Dermis blood vessel endothelial cell (primary cell): ENCODE data around the gene EFNA3. TPM values are rescaled to one million over a fixed set of nuclear protein-coding genes. Genes with fewer than 3 reads are reported as not detected.

ENCODE experiments used
- DNase-seq: peaks from one replicate; pipeline ENCODE4 v3.0.0; 2010
- total RNA-seq: library from RNA; depleted of rRNA; stranded (reverse); fragments of >200 nt; gene quantifications from 2 replicates; pipeline ENCODE4 v1.2.3, GENCODE V29; 2014

EFNA3 gene
- total RNA-seq, 1 donor from 2014 or later, result 2.2 TPM

DNA sequence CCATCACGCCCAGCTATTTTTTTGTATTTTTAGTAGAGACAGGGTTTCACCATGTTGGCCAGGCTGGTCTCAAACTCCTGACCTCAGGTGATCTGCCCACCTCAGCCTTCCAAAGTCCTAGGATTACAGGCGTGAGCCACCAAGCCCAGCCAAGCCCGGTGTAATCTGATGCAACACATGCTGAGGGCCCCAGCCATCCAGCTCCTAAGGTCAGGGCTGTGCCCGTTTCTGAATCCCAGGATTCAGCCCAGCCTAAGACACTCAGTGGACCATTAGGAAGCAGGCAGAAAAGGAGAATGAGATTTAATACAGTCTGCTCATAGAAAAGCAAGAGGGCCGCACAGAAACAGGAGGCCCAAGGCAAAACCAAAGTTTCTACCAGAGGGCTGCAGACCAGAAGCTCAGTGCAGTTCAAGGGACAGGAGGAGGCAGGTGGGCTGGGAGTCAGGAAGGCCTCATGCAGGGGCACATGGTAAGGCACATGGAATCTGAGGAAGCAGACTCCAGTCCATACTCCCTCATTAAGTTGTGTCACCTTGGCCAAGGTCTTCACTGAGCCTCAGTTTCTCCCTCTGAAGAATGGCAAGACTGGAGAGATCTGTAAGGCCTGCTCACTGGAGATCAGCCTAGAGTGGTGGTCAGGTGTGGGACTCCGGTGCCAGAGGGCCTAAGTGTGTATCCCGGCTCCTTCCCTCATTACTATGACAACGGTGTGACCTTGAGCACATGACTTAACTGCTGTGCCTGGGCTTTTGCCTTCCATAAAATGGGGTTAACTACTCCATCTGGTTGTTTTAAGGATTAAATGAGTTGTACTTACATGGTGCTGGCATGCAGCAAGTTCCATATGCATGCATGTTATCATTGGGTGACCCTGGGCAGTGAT, 29.9 kb upstream of the EFNA3 start:
- no peak for DNase-seq

DNA sequence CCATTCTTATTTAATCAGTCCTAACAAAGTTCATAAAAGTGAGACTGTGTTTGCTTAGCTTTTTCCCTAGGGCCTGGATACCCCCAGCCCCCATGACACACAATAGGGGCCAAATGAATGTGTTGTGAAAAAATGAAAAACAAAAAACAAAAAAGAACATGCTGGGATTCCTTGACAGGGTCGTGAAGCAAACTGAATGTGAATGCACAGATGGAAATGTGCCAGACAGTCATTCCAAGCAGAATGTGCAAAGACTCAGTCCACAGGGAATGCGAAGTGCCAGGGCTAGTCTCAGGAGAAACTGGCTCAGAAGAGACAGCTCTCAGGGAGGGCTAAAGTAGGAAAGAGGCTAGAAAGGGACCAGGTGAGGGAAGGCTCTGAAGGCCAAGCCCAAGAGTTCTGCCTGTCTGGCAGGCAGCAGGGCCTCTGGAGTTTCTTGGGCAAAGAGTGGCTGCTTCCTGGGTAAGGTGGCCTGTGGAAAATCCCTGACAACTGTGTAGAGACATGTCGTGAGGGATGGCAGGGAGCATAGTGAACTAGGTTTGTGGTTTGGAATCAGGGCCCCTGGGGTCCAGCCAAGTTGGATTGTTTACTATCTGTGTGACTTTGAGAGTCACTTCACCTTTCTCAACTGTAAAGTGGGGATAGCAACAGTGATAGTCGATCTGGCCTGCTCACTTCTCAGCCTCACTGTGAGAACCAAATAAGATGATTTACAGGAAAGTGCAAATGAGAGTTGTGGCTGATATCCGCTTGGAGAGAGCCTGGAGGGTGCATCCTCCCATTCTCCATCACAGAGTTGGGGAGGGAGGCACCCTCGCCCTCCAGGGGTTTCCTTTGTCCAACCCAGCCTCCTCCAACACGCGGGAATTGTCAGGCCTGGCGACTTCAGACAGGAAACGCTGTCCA, 28.7 kb upstream of the EFNA3 start:
- DNase-seq, result peak; percentile 20

DNA sequence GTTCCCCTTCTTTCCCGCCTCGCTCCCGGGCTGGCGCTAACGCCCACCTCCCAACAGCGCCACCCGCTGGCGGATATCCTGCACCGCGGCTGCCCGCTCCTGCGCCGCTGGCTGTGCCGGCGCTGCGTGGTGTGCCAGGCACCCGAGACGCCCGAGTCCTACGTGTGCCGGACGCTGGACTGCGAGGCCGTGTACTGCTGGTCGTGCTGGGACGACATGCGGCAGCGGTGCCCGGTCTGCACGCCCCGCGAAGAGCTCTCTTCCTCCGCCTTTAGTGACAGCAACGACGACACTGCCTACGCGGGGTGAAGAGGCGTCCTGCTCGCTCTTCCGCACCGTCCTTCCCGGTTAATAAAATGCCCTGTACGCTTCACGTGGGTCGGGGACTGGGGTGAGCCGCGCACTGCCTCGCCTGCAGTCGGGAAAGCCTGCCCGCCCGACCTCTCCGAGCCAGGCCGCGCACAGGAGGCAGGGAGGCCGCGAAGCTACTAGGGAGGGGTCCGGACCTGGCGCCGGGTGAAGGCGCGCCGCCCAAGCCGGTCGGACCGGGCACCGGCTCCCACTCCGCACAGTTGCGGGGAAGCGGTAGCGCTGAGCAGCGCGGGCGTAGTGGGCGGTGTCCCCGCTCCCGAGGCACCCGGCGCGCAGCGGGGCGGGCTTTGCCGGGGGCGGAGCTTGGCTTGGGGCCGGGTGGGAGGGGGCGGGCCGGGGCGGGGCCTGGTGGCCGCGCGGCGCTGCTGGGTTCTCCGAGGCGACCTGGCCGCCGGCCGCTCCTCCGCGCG, 27.9 kb upstream of the EFNA3 start, which contains the start of gene ADAM15:
ADAM15 (plus strand) TSS at position 757 of the 782 bp plus-strand sequence. CDS start 71 bp downstream, outside the sequence.
- peak; percentile 85 for DNase-seq

DNA sequence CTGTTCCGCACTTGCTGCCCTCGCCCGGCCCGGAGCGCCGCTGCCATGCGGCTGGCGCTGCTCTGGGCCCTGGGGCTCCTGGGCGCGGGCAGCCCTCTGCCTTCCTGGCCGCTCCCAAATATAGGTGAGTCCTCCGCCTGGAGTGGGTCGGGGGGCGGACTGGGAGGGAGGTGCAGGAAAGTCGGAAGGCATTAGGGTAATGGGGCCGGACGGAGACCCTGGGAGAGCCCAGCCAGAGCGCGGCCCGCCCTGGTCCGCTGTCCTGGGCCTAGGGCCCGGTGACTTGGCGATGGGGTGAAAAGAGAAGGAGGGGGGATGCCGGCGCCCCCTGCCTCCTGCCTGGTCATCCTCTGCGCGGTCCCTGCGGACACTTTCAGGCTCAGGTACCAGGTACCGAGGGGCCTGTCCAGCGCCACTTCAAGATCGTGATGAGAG, 27.3 kb upstream of the EFNA3 start:
- DNase-seq, result no peak

DNA sequence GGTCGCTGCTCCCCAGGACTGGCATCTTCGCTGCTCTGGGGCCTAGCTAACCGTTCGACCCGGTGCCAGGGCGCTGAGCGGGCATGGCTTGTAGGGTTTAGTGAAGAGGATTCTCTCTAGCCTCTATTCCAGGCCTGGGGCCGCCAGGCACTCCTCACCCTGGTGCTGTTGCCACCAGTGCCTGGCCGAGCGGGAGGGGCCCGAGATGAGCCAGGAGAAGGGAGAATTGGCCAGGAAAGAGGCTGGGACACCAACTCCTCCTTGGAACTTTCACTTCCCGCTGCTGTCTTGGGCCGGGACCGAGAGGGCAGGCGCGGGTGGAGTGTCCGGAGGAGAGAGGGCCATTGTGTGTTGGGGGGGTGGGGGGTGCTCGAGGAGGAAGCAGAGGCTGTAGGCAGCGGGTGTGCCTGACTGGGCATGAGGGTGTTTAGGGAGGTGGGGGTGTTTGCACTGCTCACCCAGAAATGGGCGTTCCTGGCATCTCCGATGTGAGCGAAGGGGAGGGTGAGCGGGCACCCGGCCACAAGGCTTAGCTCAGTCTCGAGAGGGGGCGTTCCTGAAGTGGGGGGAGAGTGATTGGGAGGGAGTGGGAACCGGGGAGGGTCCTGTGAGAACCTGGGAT, 26.7 kb upstream of the EFNA3 start:
- DNase-seq, result peak; percentile 76

DNA sequence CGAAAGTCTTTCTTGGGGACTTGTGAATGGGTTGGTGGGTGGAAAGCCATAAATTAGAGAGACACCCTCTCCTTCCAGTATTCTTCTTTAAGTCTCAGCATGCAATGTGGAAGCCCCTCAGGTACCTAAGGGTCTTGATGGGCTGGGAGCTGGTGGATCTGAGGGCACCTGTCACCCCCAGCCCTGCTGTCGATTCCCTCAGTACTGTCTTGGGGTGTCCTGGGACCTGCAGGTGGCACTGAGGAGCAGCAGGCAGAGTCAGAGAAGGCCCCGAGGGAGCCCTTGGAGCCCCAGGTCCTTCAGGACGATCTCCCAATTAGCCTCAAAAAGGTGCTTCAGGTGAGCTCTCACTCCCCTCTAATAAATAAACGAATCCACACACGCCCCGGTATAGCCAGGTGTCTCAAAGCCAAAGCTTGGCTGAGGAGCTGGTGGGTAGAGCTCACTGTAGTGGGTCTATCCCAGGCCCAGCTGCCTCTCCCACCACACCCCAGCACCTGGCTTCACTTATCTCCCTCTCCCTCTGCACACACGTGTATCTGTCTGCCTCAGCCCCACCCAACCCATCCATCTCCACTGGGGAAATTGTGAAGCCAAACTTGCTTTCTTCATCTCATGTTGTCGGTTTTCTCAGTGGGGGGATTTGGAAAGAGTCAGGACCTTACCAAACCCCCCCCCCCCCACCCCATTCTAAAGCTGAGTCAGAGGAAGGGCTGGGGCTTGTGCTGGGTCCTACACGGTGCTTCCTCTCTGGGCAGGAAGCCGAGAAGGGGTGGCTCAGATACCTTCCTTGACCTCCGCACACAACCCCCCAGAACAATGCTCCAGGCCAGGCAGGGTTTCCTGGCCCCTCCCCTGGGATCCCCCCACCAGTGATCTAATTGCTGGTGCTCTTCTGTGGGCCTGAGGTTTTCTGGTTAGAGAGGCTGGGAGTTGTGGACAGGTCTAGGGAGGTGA, 25.9 kb upstream of the EFNA3 start:
- DNase-seq, result peak; percentile 88

DNA sequence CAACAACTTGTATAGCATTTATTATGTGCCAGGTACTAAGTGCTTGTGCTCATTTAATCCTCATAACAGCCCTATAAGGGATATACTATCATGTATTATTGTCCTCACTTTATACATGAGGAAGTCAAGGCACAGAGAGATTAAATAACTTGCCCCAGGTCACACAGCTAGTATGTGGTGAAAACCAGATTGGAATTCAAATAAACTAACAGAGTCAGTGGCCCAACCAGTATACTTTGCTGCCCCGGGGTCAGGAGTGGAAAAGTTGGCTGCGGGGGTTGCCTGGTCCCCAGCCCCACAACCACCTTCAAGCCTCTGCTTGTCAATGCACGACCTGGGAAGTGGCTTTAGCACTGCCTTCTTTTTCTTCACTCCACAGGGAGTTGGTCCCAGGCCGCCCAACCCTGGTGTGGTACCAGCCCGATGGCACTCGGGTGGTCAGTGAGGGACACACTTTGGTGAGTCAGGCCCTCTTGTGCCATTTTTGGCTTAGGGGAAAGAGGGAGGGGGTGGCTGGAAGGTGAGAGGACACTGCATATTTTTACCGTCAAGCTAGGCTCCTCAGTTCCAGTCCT, 25.0 kb upstream of the EFNA3 start:
- DNase-seq, result no peak

DNA sequence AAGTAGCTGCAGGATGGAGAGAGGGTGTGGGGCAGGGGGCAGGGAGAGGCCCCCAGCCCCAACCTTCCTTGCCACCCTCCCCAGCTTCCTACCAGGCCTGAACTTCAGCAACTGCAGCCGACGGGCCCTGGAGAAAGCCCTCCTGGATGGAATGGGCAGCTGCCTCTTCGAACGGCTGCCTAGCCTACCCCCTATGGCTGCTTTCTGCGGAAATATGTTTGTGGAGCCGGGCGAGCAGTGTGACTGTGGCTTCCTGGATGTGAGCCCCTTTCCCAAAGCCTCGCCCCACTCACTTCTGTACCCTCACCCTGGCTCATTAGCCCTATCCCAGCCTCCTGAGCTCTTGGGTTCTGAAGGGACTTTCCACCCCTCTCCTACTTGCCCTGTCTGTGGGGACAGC, 21.5 kb upstream of the EFNA3 start:
- no peak for DNase-seq

DNA sequence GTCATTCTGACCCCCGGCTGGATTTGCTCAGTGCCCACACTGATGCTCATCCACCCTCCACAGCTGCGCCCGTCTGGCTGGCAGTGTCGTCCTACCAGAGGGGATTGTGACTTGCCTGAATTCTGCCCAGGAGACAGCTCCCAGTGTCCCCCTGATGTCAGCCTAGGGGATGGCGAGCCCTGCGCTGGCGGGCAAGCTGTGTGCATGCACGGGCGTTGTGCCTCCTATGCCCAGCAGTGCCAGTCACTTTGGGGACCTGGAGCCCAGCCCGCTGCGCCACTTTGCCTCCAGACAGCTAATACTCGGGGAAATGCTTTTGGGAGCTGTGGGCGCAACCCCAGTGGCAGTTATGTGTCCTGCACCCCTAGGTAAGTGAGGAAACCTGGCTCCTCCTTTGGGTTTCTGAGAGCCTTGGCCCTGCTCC, 20.8 kb upstream of the EFNA3 start:
- no peak for DNase-seq

DNA sequence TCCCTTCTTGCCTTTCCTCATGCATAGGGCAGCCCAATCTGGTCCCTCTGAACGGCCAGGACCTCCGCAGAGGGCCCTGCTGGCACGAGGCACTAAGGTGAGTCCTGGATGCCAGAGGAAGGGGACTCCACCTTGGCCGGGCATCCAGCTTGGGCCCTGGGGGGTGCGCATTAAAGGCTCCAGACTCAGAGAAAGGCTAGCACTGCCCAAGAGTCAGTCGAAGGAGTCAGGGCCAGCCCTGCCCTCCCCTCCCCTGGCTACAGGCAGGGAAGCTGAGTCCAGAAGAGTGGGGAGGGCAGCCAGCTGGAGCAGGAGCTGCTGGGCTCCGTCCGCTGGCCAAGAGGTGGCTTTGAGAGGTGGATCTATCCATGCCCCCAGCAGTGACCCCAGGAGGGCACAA, 17.9 kb upstream of the EFNA3 start:
- no peak for DNase-seq

DNA sequence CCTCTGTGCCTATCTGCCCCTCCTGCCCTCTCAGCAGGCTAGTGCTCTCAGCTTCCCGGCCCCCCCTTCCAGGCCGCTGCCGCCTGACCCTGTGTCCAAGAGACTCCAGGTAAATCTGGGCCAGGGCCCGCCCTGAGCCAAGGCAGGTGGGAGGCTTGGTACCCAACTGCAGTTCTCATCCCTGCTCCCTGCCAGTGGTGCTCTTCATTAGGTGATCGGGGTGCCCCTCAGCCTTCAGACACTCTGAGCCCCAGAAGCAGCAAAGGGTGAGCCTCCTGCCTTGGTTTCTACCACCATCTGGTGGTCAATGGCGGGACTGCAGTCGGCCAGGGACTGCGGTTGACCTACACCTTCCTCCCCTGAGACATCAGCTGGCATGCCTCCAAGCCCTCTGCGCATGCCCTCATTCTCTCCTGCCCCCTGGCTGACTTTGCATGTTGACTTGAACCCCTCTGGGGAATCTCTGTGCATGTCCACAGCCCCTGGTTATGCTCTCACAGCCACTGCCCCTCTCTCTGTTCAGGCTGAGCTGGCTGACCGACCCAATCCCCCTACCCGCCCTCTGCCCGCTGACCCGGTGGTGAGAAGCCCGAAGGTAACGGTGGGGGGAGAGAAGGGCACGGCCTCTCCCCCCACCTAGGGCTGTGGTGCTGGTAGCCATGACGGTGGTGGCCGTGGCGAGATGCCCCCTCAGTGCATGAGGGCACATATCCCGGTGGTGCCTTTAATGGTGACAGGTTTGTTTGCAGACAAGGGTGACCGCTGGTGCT, 17.1 kb upstream of the EFNA3 start:
- peak; percentile 89 for DNase-seq

DNA sequence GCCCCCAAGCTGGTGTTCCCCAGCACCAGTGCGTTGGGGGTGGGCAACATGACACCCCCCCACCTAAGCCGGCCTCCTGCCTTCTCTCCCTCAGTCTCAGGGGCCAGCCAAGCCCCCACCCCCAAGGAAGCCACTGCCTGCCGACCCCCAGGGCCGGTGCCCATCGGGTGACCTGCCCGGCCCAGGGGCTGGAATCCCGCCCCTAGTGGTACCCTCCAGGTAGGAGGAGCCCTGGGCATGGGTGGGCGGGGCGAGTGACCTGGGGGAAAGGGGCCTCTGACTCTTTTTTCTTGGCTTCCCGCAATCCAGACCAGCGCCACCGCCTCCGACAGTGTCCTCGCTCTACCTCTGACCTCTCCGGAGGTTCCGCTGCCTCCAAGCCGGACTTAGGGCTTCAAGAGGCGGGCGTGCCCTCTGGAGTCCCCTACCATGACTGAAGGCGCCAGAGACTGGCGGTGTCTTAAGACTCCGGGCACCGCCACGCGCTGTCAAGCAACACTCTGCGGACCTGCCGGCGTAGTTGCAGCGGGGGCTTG, 16.4 kb upstream of the EFNA3 start:
- no peak for DNase-seq

DNA sequence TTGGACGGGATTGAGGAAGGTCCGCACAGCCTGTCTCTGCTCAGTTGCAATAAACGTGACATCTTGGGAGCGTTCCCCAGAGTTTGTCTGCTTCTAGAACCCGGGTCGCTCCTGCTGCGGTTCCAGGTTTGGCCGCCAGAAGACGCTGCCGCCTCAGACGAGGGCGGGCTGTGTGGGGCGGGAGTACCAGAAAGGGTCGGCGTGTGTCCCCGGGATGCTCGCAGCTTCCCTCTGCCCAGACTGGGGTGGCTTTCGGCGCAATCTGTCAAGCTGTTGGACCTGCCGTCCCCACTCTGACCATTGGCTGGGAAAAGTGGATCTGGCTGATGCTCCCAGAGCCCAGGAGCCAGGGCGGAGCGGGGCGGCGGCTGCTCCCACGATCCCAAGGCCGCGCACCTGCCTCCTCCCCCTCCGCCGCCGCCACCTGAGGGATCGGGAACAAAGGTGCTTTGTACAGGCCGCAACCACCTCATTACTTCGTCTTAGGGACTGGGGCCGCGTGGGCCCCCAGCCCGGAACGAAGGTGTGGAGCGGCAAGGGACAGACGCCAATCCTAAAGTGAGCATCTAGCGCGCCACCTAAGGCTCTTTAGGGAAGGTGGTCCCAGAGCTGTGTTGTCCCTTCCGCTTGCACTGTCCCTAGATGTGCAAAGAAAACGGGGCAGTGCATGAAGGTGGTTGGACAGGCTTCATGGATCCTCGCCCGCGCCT, 15.8 kb upstream of the EFNA3 start:
- DNase-seq, result peak; percentile 31

DNA sequence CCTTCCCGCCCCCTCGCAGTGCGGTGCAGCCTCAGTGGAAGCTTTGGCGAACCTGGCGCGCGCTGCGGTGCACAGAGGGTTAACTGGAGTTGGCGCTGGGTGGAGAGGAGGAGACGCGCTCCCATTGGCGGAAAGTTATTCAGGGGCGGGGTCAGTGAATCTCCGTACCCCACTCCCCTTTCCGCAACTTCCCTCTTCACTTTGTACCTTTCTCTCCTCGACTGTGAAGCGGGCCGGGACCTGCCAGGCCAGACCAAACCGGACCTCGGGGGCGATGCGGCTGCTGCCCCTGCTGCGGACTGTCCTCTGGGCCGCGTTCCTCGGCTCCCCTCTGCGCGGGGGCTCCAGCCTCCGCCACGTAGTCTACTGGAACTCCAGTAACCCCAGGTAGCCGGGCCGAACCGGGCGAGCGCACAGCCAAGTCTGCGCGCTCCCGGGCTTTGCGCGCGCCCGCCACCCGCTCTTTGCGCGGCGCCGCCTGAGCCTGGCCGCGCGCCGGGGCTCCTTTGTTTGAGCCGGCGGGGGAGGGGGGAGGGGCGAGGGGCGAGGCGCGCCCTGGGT, 15.0 kb upstream of the EFNA3 start, which contains the start of gene EFNA4:
EFNA4 (plus strand) TSS at position 191 of the 561 bp plus-strand sequence; CDS start at position 275, 84 bp downstream.
- DNase-seq, result peak; percentile 90

DNA sequence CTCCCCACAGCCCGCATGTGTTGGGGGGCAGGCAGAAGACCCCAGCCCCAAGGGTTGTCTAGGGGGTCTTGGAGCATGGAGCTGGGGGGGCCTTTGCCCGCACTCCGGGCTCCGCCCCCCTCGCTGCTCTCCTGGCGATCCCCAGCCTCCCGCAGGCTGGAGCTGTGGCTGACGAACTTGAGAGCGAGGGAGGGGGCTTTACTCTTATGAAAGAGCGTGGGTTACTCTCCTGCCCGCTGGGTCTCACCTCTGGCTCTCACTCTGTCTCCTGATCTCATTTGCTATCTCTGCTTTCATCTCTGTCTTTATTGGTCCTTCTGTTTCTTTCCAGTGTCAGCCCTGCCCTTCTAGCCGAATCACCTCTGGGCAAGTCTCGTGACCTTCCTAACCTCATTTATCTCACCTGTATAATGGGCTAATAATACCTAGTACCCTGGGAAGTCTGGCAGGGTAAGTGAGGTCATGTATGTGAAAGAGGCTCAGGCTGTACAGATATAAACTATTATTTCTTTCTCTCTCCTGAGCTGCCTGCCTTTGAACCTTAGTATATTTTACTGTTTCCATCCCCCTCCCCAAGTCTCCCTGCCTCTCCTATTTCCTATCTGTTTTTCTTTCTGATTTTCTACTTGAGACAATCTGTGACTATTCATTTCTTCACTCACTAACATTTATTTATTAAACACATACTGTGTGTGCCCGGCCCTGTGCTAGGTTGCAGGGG, 14.4 kb upstream of the EFNA3 start:
- DNase-seq, result peak; percentile 62

DNA sequence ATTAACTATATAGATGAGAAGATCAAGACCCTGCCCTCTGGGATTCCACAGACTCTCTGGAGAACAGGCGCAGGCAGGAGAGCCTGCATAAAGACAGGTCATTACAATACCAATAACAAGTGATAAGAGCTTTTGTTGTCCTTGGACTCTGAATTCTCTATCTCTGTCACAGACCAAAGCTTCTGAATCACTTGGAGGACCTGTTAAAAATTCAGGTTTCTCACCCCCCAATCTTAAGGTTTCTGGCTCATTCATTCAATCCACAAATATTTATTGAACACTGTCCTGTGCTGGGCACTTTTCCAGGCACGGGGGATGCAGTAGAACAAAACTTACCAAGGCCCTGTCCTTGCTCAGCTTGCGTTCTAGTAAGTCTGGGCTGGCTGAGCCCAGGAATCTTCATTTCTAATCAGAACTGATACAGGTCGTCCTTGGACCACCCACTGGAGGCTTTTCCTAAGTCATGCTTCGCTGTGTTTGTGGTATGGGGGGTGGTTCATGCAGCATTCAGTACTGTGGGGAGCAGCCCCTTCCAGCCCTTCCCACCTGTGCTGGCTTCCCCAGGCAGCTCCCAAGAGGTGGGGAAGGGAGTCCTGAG, 13.7 kb upstream of the EFNA3 start:
- DNase-seq, result no peak

DNA sequence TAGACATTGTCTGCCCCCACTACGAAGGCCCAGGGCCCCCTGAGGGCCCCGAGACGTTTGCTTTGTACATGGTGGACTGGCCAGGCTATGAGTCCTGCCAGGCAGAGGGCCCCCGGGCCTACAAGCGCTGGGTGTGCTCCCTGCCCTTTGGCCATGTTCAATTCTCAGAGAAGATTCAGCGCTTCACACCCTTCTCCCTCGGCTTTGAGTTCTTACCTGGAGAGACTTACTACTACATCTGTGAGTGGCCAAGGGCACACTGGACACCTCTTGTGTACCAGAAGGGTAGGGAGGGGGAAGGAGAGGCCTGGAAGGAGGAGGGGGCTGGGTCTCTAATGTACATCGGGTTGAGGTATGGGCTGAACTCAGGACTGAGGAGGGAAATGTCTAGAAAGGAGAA, 11.9 kb upstream of the EFNA3 start:
- no peak for DNase-seq
